Spleen (tissue), 11 donors: Measurements from ENCODE around the gene COQ9. TPM values are rescaled to one million over a fixed set of nuclear protein-coding genes. Genes with fewer than 3 reads are reported as not detected.
"Not testable (repeated sequence)": the region's sequence is repeated elsewhere in the genome, so short reads cannot be mapped to it uniquely, and the experiment has no call there.

Experiments used
- DNase-seq: peaks from one replicate; pipeline ENCODE4 v3.0.0-alpha.2; 2020
- H3K27ac ChIP-seq, 8 donors: fragments of 200-600 bp; sonication (generic) in 7 of 8; 1 replicate in 4 of 8; 2 replicates in 4 of 8; pipeline versions ENCODE4 v1.5.0 to v1.8.0; 2016 to 2021; ENCODE audit warnings: inconsistent platforms in 4 of 8, mild to moderate bottlenecking in 4 of 8, moderate library complexity in 1 of 8
- H3K27me3 ChIP-seq, 7 donors: fragments of 200-600 bp; sonication (generic) in 6 of 7; replicated peaks in 1 of 7; 1 replicate in 4 of 7; 2 replicates in 3 of 7; pipeline versions ENCODE4 v1.5.0 to v1.8.0; 2016 to 2021; ENCODE audit warnings: inconsistent platforms in 3 of 7, mild to moderate bottlenecking in 1 of 7
- H3K36me3 ChIP-seq, 6 donors: fragments of 200-600 bp; sonication (generic) in 5 of 6; 1 replicate in 4 of 6; 2 replicates in 2 of 6; pipeline versions ENCODE4 v1.5.0 to v1.8.0; 2016 to 2021; ENCODE audit warnings: inconsistent platforms in 2 of 6
- H3K4me1 ChIP-seq, 6 donors: fragments of 200-600 bp; sonication (generic) in 5 of 6; 1 replicate in 3 of 6; 2 replicates in 3 of 6; pipeline versions ENCODE4 v1.5.0 to v1.8.0; 2016 to 2021; ENCODE audit warnings: inconsistent platforms in 3 of 6
- H3K4me3 ChIP-seq, 8 donors: fragments of 200-600 bp; sonication (generic) in 7 of 8; 1 replicate in 4 of 8; 2 replicates in 4 of 8; pipeline versions ENCODE4 v1.5.0 to v1.8.0; 2016 to 2021; ENCODE audit warnings: inconsistent platforms in 4 of 8, mild to moderate bottlenecking in 4 of 8, moderate library complexity in 2 of 8
- H3K9me3 ChIP-seq, 8 donors: fragments of 200-600 bp; sonication (generic) in 7 of 8; 1 replicate in 4 of 8; 2 replicates in 4 of 8; pipeline versions ENCODE4 v1.5.0 to v1.8.0; 2016 to 2021; ENCODE audit warnings: inconsistent platforms in 4 of 8
- POLR2A ChIP-seq, 3 donors: fragments of 450-650 bp; IDR thresholded peaks; one replicate each; pipeline ENCODE4 v1.5.1; 2017; ENCODE audit warnings: antibody characterized with exemption in 3 of 3, mild to moderate bottlenecking in 1 of 3
- POLR2AphosphoS5 ChIP-seq, 3 donors: sonication (generic); formaldehyde crosslinking; IDR thresholded peaks; one replicate each; pipeline ENCODE4 v1.5.1; 2017; ENCODE audit warnings: antibody characterized with exemption in 3 of 3
- WGBS, 5 donors: extraction: QIAGEN DNeasy Blood & Tissue Kit in 3 of 5; methylation state at CpG; one replicate each; pipeline versions ENCODE4 v1.1.5 to v1.1.7; 2013 to 2018; 5-methylcytosine and 5-hydroxymethylcytosine counted together
- intact Hi-C: fragments of 100-400 bp; cut with DNase I; formaldehyde crosslinking; loops from one replicate; pipeline ENCODE4 v1.15.0; 2023; ENCODE audit warnings: low total_unique reads
- polyA plus RNA-seq, 3 donors: library from polyadenylated mRNA; stranded (reverse); fragments of 200-250 nt; gene quantifications; one replicate each; pipeline ENCODE4 v1.2.1, GENCODE V29; 2013
- total RNA-seq, 7 donors: library from RNA; depleted of rRNA in 3 of 7; stranded (reverse); fragments of >200 nt in 3 of 7; fragmentation: NEBNext Ultra II Directional in 4 of 7; extraction: Animal tissue kit (Norgen Biotek cat#: 25700) in 4 of 7; gene quantifications; one replicate each; pipeline versions ENCODE4 v1.1.0 to v1.2.1, GENCODE V29; 2016 to 2021
- TF ChIP-seq, protein P1 (sequence below), 11 experiments: fragments of 200-600 bp in 7 of 11; fragments of 450-650 bp in 4 of 11; sonication (generic) in 4 of 11; IDR thresholded peaks in 8 of 11; conservative IDR thresholded peaks in 3 of 11; 1 replicate in 7 of 11; 2 replicates in 4 of 11; pipeline versions ENCODE4 v1.4.0 to v1.8.0; 2016 to 2021; ENCODE audit warnings: antibody characterized with exemption in 11 of 11, inconsistent platforms in 4 of 11, mild to moderate bottlenecking in 1 of 11
- donor health status: healthy with polysubstance abuse.
- donor health status: DM: no; HTN: no; CAD: no; lungs with moderate emphysema.
- donor health status: DM: no; HTN: no; CAD: no.
- donor health status: Bipolar disorder and iron deficiency.
- donor health status: healthy.
- donor health status: DM: no; HTN: no; CAD: no.
- donor health status: DM: yes; HTN: yes; CAD: no.

COQ9 gene
- total and polyA plus RNA-seq, 10 donors: 25.8 to 39.9 (median 31.4) TPM

DNA sequence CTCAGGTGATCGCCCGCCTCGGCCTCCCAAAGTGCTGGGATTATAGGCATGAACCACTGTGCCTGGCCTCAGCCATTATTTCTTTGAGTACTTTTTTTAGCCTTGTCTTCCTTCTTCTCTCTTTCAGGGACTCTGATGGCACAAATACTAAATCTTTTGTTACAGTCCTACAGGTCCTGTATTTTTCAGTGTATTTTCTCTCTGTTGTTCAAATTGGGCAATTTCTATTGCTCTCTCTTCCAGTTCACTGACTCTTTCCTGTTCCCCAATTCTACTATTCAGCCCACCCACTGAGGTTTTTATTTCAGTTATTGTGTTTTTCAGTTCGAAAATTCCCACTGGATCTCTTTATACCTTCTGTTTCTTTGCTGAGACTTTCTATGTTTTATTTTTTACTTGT is 46.5 kb downstream of the COQ9 start:
- H3K4me3 ChIP-seq: no peak overlapping the region
- H3K9me3 ChIP-seq: no peaks in the 10 kb centered on the region
- H3K27me3 ChIP-seq: no peaks in the 10 kb centered on the region
- intact Hi-C loops: no loop called here
- H3K4me1 ChIP-seq: no peaks in the 10 kb centered on the region
- DNase-seq: no peak
- no peak for TF ChIP-seq POLR2A (IDR thresholded peaks at IDR 0.05)
- TF ChIP-seq POLR2AphosphoS5 (IDR thresholded peaks at IDR 0.05): no peak
- TF ChIP-seq, protein P1, sequence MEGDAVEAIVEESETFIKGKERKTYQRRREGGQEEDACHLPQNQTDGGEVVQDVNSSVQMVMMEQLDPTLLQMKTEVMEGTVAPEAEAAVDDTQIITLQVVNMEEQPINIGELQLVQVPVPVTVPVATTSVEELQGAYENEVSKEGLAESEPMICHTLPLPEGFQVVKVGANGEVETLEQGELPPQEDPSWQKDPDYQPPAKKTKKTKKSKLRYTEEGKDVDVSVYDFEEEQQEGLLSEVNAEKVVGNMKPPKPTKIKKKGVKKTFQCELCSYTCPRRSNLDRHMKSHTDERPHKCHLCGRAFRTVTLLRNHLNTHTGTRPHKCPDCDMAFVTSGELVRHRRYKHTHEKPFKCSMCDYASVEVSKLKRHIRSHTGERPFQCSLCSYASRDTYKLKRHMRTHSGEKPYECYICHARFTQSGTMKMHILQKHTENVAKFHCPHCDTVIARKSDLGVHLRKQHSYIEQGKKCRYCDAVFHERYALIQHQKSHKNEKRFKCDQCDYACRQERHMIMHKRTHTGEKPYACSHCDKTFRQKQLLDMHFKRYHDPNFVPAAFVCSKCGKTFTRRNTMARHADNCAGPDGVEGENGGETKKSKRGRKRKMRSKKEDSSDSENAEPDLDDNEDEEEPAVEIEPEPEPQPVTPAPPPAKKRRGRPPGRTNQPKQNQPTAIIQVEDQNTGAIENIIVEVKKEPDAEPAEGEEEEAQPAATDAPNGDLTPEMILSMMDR (IDR thresholded peaks at IDR 0.05 in 8 of 11, conservative IDR thresholded peaks at IDR 0.05 in 3 of 11): no peak
- H3K27ac ChIP-seq: no peak overlapping the region
- no peaks in the 10 kb centered on the region for H3K36me3 ChIP-seq
- WGBS, 5 donors: 84 to 95% (median 85%) methylated on average over 4 of the region's 4 CpGs

DNA sequence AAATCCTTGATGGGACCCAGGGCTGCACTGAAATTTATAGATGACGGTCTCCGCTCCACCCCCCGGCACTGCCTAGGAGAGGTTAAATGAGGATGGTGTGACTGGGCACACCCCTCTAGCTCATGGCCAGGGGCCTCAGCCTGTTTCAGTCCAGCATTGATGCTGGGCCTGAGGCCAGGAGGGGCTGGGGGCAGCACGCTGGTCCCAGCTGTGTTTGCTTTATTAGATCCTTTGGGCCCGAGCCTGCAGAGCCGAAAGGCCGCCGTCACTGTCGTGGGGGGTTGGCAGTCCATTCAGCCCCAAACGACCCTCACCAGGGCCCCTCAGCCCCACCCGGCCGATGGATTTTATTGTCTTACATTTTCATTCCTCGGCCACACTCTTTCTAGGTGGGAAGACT is 49.8 kb downstream of the COQ9 start:
- DNase-seq: peak; percentile 38
- Histone ChIP-seq H3K9me3 (no peaks in the 10 kb centered on the region), H3K4me3 (no peak overlapping the region), H3K36me3 (no peaks in the 10 kb centered on the region), H3K27ac (no peak overlapping the region), H3K27me3 (no peaks in the 10 kb centered on the region), H3K4me1 (peaks cover 0 to 13% (median 3%) of the 10 kb centered on the region in 6 donors)
- intact Hi-C loops: no loop called here
- TF ChIP-seq POLR2A (IDR thresholded peaks at IDR 0.05) (no peak), POLR2AphosphoS5 (IDR thresholded peaks at IDR 0.05) (no peak)
- TF ChIP-seq, protein P1 (IDR thresholded peaks at IDR 0.05 in 8 of 11, conservative IDR thresholded peaks at IDR 0.05 in 3 of 11): no peak
- 88 to 91% (median 89%) methylated on average over 11 to 13 of the region's 13 CpGs for WGBS, 5 donors

DNA sequence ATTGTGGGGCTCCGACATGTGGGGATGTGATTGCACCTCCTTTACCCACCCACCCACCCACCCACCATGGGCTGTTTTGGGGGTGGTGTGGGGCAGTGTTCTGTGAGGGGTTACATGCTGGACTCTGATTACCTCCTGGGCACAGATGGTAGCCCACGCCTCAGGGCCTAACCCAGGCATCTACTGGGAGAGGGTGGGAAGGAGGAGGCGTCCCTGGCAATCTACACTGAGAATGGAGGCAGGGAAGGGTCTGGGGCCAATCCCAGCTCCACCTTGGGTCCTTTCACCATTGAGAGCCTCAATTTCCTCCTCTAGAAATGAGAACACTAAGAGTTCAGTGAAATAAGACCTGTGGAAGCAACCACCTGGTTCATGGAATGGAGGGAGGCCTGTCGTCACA is 50.8 kb downstream of the COQ9 start:
- intact Hi-C loops: no loop called here
- H3K27me3 ChIP-seq: no peaks in the 10 kb centered on the region
- no peak overlapping the region for H3K4me3 ChIP-seq
- no peak for TF ChIP-seq POLR2AphosphoS5 (IDR thresholded peaks at IDR 0.05)
- TF ChIP-seq POLR2A (IDR thresholded peaks at IDR 0.05): no peak
- TF ChIP-seq, protein P1 (IDR thresholded peaks at IDR 0.05 in 8 of 11, conservative IDR thresholded peaks at IDR 0.05 in 3 of 11): no peak
- no peaks in the 10 kb centered on the region for H3K9me3 ChIP-seq
- H3K4me1 ChIP-seq: peaks cover 0 to 13% (median 3%) of the 10 kb centered on the region in 6 donors
- no peak overlapping the region for H3K27ac ChIP-seq
- peak; percentile 11 for DNase-seq
- H3K36me3 ChIP-seq: no peaks in the 10 kb centered on the region
- WGBS, 5 donors: 78 to 93% (median 90%) methylated on average over 4 of the region's 4 CpGs

DNA sequence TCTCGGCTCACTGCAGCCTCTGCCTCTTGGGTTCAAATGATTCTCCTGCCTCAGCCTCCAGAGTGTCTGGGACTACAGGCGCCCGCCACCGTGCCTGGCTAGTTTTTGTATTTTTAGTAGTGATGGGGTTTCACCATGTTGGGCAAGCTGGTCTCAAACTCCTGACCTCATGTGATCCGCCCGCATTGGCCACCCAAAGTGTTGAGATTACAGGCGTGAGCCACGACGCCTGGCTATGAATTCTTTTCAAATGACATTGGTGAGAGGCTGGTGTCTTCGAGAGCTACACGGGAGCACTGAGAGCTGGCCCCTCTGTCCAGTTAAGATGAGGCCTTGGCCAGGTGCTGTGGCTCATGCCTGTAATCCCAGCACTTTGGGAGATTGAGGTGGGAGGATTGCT is 52.7 kb downstream of the COQ9 start:
- 93 to 99% (median 93%) methylated on average over 11 of the region's 11 CpGs for WGBS, 5 donors
- intact Hi-C loops, H3K9me3 ChIP-seq, H3K27ac ChIP-seq, H3K36me3 ChIP-seq, H3K4me3 ChIP-seq, H3K27me3 ChIP-seq: not testable (repeated sequence)
- H3K4me1 ChIP-seq: peaks cover 0 to 13% (median 3%) of the 10 kb centered on the region in 6 donors
- DNase-seq: peak; percentile 52

DNA sequence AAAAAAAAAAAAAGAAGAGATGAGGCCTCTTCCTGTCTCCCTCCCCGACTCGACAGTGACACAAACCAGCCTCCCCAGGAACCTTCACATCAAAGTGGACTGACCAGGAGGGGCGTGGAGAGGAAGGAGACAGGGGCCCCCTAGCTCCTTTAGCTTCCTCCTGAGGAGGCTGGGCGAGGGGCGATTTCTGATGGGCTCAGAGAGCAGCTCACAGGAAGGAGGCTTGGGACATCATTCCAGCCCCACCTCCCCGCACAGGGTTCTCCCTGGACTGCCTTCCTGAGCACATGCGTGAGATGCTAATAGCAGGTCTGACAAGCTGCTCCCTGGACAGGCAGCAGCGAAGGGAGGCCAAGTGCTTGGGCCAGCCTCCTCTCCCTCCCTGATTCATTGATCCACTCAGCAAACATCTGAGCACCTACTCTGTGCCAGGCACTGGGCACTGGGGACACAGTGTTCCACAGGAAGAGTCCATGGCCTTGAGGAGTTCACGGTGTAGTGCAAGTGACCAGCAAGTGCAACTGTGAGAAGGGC is 53.4 kb downstream of the COQ9 start:
- WGBS, 5 donors: 32 to 51% (median 40%) methylated on average over 9 of the region's 9 CpGs
- Histone ChIP-seq H3K9me3 (no peaks in the 10 kb centered on the region), H3K27me3 (peaks cover 0 to 4% (median 0%) of the 10 kb centered on the region in 7 donors), H3K36me3 (no peaks in the 10 kb centered on the region), H3K4me1 (peaks cover 0 to 13% (median 3%) of the 10 kb centered on the region in 6 donors), H3K27ac (peak overlapping the region in 3 of 8 donors; percentile 2 to 41 (median 26)), H3K4me3 (no peak overlapping the region)
- no peak for DNase-seq
- intact Hi-C loops: no loop called here
- TF ChIP-seq POLR2A (IDR thresholded peaks at IDR 0.05) (no peak), POLR2AphosphoS5 (IDR thresholded peaks at IDR 0.05) (peak in 2 of 3 donors; percentile 47 to 49)
- TF ChIP-seq, protein P1 (IDR thresholded peaks at IDR 0.05 in 8 of 11, conservative IDR thresholded peaks at IDR 0.05 in 3 of 11): no peak
